ENCODE results near the gene MTF2.
A peak's percentile ranks its signal among the peaks of the same experiment; 100 is the strongest.
"Not testable (repeated sequence)": the region's sequence is repeated elsewhere in the genome, so short reads cannot be mapped to it uniquely, and the experiment has no call there.

MTF2 gene

DNA sequence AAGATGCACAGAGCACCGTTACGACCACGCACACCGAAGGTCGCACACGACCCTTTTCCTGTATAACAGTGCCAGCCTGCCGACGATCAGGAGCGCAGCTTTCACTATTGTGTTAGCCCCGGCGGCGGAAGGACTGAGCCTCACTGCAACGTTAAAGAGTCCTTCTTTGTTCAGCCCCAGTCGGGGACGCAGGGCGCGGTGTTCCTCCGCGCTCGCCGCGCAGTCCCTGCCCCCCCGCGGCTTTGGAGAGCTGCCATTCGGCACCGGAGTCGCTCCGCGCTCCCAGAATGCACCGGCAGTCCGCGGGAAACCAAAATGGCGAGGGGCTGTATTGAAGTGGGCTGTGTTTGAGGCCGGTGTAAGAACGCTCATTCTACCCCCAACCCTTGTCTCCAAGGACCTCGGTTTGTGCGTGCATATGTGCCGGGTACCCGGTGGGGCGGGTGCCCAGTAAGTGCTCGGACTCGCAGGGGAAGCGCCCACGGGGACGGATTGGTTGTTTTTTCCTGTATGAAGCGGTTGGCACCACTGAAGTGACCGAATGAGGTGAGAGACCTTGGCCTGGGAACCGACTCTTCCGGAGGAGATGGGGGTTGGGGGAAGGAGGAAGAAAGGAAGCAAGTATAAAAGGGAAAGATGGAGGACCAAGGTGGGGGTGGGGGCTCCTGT is at the start of gene MTF2:
Gene MTF2, plus strand, starts transcription at position 298 of the 669 bp plus-strand sequence. Its CDS starts 244 bp downstream, at position 542.
- peak; percentile 83 for DNase-seq

DNA sequence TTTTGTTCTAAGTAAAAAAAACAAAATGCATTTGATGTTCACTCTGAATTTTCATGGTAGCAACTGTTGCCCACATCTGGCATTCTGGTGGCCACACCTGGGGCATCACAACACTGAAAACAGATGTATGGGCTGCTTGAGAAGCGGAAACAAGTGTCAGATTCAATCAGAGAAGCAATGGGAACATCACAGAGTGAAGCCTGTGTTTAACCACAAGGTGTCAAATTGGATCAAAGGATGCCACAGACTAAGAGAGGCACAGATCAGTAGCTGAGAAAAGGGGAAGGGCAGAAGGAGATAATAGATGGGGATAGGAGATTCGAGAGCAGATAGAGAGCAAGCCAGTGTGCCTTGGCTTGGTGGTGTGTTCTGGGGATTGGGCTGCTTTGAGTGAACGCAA is 49.8 kb upstream of the MTF2 start:
- DNase-seq: no peak

DNA sequence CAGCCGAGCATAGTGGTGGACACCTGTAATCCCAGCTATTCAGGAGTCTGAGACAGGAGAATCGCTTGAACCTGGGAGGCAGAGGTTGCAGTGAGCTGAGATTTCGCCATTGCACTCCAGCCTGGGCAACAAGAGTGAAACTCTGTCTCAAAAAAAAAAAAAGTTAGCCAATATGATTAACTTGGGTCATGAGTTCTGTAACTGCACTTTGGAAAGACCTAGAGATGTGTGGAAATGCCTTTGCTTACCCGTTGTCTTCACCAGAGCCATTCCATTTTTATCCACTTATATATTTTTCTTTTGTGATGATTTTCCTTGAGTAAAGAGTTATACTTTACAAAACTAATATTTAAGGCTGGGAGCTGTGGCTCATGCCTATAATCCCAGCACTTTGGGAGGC is 48.9 kb upstream of the MTF2 start:
- not testable (repeated sequence) for DNase-seq

DNA sequence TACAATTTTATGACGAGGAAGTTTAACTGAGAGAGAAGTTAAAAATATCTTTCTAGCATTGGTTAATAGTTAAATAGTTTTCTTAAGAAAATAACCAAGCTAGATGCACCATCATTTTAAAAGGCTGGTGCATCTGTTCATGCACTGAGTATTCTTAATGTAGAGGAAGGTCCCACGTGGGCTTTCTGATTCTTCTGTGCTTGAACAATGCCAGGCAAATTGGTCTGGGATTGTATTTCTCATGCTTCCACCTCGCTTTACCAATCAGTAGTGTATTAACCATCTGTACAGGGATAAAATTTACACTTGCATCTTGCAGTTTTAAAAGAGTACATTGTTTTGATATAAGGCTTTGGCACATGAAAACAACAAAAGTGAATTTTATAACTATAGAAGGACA is 47.4 kb upstream of the MTF2 start:
- DNase-seq: no peak

DNA sequence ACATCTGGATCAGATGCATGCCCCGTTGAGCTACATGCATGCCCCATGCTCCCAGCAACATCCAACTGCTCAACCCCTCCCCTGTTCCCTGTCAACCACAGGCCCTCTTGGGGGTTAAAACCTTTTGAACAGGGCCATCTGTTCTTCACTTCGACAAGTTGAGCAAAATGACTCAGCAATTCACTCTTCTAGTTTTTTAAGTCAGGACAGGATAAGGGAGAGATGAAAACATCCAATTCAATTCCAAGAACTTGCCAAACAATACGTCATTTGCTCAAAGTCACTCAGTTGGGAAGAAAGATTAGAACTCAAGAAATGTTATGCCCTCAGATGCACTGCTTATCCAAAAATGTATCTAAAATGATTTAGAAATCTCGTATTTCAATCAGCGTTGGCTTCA is 46.1 kb upstream of the MTF2 start:
- no peak for DNase-seq

DNA sequence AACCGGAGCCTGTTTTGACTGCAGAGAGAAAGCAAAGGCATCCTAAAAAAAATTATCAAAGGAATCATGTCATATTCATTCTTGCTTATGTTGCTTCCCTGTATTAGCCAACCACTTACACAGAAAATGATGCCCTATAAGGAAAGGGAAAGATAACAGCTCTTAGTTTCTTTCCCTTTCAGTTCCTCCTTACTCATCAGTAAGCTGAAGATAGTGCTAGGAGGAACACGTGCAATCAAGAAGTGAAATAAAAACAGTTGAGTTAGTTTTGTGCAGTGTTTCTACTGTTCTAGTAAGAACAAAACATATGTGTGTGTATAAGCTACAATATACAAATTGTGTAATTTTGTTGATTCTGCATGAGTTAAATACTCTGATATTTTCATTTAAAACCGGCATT is 45.3 kb upstream of the MTF2 start:
- DNase-seq: no peak

DNA sequence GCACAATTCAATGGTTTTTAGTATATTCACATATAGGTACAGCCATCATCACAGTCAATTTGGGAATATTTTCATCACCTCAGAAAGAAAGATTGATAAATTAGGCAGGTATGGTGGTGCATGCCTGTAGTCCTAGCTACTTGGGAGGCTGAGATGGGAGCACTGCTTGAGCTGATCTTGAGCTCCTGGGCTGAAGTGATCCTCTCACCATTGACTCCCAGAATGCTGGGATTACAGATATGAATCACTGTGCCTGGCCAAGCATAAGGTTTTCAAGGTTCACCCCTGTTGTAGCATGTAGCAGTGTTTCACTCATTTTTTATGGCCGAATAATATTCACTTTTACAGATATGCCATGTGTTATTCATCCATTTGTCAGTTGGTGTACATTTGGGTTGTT is 44.7 kb upstream of the MTF2 start:
- no peak for DNase-seq

DNA sequence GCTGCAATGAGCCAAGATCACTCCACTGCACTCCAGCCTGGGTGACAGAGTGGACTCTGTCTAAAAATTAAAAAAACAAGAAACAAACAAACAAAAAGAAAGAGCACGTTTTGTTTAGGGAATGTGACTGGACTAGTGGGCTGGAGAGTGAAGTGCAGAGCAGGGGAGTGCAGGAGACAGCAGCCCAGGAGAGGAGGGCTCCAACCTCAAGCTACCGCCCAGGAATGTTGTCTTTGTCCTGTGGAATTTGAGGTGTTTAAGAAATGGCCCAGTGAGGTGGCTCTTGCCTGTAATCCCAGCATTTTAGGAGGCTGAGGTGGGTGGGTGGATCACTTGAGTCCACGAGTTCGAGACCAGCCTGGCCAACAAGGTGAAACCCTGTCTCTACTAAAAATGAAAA is 42.4 kb upstream of the MTF2 start:
- DNase-seq: no peak

DNA sequence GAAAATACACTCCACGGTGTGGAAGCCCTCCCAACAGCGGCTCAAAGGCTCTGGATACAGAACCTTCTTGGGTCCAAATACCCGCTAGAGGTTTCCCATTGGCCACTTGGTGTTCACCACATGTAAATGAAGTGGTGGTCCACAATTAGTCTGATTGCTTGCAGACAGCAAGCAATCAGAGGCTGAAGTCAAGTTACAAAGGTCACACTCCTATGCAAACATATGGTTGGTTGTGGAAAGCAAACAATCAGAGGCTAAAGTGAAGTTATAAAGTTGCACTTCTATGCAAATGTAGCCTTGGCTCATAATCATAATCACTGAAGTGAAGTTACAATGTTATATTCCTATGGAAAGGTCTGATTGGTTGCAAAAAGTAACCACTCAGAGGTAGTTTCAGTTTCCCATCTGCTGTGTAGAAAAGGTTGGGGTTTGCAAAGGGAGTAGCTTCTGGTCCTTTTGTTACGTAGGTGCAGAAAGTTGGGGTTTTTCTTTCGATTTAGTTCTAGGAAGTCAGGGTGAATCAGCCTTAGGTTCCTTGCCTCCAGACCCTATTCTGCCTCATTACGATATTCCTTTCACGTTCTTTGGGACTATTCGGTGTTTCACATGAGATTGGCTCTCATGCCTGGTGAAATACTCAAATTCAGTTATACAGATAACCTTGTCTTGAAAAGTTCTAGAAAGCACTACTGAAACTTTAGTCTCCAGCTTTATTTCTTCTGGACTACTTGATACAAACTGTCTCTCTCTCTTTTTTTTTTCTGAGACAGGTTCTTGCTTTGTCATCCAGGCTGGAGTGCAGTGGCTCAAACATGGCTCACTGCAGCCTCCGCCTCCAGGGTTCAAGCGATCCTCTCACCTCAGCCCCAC is 36.7 kb upstream of the MTF2 start:
- DNase-seq: no peak

DNA sequence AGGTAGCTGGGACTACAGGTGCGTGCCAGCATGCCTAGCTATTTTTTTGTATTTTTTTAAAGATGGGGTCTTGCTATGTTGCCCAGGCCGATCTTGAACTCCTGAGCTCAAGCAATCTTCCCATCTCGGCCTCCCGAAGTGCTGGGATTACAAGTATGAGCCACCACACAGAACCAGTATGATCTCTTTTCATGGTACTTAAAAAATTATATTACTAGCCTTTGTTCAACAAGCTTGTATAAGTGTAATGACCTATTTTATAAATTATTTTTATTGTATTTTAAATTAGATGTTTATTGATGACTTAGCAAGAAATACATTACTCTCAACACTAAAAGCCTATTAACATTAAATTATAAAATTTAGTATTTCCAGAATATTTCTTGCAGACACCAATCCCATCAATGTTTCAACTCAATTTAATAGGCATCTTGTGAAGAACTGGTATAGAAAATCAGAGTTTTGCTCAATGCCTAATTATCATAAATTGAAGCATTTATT is 36.0 kb upstream of the MTF2 start:
- no peak for DNase-seq

DNA sequence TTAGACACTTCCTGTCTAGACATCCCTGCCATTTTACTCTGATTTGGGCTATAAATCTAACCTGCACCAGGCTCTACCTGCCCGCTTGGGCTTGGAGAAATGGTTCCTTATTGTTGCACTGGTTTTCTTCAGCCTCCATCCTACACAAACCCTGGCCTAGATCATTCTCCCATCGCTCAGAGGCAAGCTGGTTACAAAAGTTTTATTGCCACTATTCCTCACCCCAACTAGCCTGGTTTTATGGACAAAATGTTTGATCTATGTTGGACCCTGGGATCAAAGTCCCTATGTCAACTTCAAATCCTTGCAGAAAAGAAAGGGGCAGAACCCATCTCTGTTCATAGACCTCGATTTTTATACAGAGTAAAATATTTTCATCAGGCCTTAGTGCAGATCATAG is 31.5 kb upstream of the MTF2 start:
- no peak for DNase-seq

DNA sequence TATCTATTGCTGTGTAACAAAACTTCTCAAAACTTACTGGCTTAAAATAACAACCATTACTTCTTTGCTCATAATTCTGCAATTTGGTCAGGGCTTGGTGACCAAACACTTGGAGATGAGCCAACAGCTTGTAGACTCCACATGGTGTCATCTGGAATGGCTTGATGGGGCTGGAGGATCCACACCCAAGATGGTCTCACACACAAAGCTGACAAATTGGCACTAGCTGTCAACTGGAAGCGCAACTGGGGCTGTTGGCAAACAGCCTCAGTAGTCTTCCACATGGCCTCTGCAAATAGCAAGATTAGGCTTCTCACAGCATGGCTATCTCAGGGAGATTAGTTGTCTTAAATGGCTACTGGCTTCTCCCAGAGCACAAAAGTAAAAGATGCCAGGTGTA is 27.1 kb upstream of the MTF2 start:
- no peak for DNase-seq

DNA sequence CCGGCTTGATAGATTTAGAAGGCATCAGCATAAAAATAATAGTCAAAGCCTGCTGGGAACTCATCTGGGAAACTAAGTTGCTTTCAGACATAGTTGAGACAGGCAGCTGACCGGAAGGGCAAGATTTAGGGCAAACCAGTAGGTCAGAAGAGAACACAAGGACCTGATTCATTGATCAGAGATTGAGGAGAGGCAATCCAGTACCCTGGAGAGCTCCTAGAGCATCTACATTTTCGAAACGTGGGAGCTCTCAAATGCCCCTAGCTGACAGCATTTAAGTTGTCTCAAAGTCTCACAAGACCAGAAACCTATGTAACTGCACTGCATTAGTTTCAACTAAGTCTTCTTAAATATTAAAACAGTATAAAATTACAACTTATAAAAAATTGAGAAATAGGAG is 22.9 kb upstream of the MTF2 start:
- no peak for DNase-seq

DNA sequence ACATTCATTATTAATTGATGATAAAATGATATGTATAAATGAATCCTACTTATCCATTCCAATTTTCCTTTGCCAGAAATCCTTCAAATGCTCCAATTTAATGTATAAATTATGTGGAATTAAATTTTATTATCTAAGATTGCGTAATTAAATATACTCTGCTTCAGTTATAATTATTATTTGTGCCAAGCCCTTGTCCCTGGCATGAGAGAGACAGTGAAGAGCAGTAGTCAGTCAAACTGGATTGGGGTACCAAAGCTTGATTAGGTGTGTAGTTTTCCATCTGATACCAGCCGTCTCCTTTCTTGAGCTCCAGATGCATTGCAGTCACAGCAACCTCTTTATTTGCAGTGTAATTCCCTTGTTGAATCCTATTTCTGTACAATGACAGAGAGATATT is 22.4 kb upstream of the MTF2 start:
- DNase-seq: no peak

DNA sequence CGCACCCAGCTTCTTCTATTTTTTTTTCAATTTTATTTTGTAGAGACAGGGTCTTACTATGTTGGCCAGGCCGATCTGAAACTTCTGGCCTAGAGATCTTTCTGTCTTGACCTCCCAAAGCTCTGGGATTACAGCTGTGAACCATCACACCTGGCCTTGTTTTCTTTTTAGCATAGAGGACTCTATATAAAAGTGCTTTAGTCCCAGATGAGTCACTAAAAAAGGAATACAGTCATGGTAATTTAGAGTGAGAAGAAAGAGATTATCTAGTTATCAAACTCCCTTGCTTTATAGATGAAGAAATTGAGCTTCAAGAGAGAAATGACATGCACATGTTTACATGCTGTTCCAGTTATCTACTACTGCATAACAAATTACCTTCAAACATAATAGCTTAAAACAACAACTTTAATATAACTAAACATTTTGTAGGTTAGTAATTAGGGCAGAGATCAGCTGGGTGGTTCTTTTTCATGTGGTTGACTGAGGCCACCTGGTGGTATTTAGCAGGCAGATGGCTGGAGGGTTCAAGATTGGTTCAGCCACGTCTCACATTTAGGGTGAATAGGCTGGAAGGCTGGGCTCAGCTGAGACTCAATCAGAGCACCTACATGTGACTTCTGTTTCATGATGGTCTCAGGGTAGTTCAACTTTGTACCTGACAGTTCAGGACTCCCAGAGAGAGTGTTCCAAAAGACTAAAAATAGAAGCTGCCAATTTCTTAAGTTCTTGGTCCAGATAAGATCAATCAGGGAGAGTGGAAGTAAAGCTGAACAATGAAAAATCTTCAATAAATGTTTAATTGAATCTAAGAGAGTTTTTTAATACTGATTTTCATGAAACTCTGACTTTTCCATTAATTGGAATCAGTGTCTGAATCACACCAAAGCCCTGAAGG is 16.9 kb upstream of the MTF2 start:
- DNase-seq: no peak

DNA sequence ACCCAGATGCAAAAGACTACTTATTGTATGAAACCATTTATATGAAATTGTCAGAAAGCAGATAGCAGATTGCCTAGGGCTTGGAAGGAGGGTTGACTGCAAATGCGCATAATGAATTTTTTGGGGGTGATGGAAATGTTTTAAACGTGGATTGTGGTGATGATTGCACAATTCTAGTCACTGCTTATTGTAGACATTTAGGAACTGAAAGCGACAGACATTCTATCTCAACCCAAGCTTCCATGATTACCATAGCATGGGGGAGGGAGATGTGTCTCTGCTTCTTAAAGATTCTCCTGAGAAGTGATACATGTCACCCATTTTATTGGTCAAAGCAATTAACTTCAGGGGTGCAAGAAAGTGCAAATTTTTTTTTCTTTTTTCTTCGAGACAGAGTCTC is 2.8 kb upstream of the MTF2 start:
- DNase-seq: no peak

DNA sequence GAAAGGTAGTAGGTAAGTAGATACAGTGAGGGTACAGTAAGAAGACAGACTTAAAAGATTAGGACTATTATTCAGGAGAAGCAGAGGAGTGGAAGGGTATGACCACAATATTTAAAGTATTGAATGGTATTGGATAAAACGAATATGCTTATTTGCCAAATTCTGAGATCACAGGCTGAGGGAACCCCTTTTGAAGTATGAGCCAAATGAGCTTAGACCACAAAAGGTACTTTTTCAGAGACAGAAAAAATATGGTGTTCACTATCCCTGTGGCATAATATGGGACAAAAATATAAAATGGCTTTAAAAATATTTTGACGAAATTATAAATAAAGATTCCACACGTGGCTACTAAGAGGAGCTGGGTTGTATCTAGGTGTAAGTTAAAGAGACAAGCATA is 880 bp upstream of the MTF2 start:
- DNase-seq: no peak

DNA sequence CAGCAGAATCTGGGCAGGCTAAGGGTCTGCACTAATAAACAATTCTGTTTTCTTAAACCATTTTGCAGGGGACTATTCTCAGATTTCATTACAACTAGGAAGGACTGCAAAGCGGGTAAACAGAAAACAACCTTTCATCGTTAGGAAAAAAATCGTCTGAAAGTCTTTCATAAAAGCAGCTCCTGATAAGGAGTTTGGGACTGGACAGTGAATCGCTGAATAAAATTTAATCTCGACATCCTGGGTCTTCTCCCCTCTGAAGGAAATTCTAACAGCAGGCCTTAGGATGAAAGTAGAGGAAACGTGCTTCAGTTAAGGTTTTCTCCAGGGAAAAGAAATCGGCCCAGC is 471 bp upstream of the MTF2 start:
- no peak for DNase-seq

DNA sequence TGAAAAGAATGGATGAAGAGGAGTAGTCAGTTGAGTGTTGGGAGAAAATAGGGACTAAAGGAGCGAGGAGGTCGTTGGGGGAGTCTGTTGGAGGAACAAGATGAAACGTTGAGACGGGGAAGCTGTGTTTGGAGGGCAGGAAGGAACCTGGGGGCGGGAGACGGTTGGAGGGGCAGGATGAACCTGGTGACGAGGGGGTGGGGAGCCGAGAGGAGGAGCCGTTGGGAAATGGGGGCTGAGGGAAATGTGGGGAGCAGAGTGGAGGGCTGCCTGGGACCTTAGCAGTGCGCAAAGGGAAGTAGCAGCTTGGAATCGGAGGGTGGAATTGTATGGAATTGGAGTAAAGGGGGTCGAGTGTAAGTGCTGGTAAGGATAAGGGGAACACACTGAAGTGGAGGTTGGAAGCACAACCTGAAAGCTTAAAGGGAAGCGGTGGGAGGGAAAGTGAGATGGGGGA is 630 bp downstream of the MTF2 start:
- DNase-seq: no peak

DNA sequence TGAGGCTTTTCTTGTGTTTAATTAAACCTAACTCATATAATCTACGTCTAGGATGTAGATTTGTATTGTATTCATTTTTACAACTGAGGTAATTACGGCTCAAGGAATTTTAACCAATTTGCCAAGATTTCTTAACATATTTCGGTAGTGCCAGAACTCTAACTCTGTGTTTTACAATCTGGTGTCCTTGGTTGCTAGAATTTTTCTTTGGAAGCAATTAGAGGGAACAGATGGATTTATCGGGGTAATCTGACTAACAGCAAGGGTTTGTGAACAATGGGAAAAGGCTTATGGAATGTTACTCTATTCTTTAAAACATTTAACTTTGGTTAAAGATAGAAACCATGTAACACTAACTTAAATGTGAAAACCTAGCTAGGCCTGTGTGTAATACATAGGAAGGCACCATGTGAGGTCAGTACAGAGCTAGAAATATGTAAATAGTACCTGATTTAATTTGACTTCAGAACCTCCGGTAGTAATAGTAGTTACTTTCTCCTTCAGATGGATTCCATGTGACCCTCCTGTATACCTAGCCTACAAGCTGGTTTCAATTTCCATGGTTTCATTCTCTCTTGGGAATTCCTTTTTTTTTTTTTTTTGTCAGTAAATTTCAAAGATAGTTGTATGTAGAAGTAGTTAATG is 1.2 kb downstream of the MTF2 start:
- peak; percentile 28 for DNase-seq

DNA sequence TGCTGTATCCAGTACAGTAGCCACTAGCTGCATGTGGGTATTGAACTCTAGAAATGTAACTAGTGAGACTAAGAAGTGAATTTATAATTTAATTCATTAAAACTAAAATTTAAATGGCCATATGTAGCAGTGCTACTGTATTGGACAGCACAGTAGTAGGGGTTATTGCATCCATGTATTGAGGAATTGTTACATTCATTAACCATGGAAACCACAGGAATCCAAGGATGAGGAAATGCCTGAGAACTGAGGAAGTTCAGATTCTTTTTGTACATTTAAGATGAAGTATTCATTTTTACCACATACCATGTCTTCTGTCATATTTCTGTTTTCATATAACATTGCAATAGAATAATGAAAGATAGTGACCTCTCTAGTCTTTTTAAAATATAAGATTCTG is 2.6 kb downstream of the MTF2 start:
- no peak for DNase-seq

DNA sequence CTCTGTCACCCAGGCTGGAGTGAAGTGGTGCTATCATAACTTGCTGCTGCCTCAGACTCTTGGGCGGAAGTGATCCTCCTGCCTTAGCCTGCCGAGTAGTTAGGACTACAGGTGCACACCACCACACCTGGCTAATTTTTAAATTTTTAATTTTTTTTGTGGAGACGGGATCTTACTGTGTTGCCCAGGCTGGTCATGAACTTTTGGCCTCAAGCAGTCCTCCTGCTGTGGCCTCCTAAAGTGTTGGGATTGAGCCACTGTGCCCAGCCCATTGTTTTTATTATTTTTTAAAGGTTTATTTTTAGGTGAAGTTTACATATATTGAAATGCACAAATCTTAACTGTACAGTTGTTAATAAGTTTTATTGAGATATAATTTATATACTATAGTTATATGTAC is 3.2 kb downstream of the MTF2 start:
- no peak for DNase-seq

DNA sequence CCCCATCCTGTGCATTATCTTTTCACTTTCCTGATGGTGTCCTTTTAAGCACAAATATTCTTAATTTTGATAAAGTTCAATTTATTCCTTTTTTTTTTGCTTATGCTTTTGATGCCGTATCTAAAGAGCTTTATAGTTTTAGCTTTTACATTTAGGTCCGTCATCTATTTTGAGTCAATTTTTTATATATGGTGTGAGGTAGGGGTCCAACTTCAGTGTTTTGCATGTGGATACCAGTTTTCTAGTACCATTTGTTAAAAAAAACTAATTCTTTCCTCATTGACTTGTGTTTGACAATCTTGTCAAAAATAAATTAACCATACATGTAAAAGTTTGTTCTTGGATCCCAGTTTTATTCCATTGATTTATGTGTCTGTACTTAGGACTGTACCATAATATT is 4.9 kb downstream of the MTF2 start:
- no peak for DNase-seq
